Stimulated activated CD4-positive, alpha-beta T cell treated with anti-CD3 and anti-CD28 coated beads, TNF-alpha, amount 100 ng/mL, for 24 hours (primary cell): Measurements from ENCODE around the gene DENND6B.

Experiments used
- DNase-seq, 3 experiments: peaks; one replicate each; pipeline ENCODE4 v3.0.0-alpha.2; 2020; ENCODE audit warnings: low read depth in 3 of 3

DENND6B gene

GRCh38 chr22:50271519-50271970, 55.3 kb downstream of the DENND6B start:
- DNase-seq, result peak in 1 of 3 experiments; percentile 61

GRCh38 chr22:50270666-50271394, 56.0 kb downstream of the DENND6B start:
- DNase-seq, result peak in 1 of 3 experiments; percentile 64

GRCh38 chr22:50269970-50270665, 56.7 kb downstream of the DENND6B start, which contains the start of gene MAPK11:
Gene MAPK11, minus strand, starts transcription at chr22:50270380. Its CDS starts 88 bp downstream, at chr22:50270292.
- peak in 2 of 3 experiments; percentile 49 to 73 for DNase-seq

DNA sequence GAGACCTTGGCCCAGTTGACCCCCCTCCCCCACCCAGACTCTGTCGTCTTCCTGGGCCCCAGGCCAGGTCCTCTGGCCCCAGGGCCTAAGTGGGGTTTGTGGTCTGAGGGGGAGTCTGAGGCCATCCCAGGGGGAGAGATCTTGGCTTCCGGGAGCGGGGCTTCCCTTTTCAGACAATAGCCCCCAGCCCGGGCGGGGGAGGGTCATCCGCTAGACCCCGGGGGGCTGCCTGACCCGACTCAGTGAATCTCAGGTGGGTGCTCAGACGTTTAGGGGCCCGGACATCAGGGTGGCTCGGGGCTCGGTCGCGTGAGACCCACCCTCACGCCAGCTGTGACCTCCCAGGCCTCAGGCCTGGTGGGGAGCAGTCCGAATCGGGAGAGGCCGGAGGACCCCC, 57.2 kb downstream of the DENND6B start:
- DNase-seq, result no peak

DNA sequence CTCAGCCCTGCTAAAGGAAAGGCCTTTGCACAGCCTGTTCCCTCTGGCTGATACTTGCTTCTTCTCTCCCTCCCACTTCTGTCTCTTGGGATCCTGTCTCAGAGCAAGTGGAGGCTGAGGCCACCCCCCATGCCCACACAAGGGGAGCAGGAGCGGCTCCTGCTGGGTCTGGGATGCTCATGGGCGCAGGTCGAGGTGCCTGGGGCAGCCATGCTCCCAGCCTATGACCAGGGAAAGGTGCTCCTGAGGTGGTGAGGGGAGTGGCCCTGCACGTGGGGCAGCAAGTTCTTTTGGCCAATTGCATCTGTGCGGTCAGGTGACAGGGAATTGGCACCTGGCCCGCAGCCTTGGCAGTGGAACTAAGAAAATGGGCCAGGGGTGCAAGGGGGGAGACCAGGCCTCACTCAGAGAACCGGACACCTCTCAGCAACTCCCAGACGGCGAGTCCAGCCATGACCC, 58.1 kb downstream of the DENND6B start:
- DNase-seq, result no peak

GRCh38 chr22:50267591-50268390, 59.0 kb downstream of the DENND6B start:
- peak in 1 of 3 experiments; percentile 61 for DNase-seq

DNA sequence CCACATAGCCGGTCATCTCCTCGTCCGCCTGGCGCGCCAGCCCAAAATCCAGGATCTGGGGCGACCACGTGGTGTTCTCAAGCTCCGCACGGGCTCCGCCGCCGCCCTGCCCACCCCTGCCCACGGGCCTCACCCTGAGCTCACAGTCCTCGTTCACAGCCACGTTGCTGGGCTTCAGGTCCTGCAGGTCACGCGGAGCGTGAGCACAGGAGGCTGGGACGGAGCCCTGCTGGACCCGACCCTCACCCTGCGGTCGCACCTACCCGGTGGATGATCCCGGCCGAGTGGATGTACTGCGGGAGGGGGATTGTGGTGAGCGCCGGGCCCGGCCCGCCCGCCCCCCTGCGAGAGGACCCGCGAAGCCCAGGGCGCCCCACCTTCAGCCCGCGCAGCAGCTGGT, 59.8 kb downstream of the DENND6B start:
- DNase-seq, result no peak

GRCh38 chr22:50264946-50265669, 61.7 kb downstream of the DENND6B start:
- DNase-seq, result no peak

DNA sequence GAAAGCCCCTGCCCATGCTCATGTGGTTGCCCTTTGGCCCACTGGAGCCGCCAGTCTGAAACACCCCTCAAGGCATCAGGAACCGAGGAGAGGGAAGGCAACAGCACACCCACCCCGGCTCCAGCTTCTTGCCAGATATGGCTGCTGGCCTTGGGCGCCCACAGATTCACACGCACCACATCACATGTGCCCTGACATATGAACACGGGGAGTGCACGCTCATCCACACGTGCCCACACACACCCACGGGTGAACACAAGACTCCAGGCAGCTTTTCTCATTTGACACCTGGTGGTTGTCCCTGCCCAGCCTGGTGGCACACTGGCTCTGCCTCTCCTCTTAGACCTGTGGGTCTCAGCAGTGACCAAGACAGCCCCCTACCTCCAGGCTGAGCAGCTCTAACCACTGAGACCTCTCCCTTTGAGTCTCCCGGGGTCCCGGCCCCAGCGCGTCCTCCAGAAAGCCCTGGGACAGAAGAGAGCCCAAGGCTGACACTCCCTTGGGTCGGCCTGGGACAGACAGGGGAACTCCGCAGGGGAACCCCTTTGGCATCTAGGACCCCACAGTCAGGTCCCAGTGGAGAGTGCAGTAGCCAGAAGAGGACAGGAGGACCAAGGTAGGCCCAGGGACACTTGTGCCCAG, 62.6 kb downstream of the DENND6B start:
- DNase-seq, result no peak

DNA sequence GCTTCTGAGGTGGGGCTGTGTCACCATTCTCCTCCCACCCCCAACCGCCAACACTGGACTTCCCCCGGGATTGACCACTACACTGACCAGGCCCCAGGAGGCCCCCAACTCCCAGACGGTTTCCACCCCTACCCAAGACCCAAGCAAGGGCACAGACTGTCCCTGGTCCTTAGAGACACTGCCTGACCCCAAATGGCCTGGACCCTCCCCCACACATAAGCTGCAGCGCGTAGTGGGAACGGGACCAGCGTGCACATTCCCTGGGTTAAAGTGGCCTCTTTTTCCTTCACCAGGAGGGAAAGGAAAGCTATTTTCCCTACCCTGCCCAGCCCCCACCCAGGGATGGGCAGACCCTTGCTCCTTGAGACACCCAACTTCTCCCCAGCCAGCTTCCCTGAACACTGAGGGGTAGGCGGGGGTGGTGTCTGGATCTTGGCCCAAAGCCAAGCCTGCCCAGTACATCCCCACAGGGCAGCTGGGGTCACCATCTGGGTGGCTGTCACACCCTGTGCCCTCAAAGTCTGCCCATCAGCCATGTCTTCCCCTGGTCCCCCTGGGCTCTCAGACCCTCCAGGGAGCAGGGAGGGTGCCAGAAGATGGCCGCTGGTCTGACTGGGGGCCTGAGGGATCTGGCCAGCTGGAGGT, 63.7 kb downstream of the DENND6B start:
- DNase-seq, result no peak

- no peak for DNase-seq
Observed at GRCh38 chr22:50262460-50262911, 64.3 kb downstream of the DENND6B start.

DNA sequence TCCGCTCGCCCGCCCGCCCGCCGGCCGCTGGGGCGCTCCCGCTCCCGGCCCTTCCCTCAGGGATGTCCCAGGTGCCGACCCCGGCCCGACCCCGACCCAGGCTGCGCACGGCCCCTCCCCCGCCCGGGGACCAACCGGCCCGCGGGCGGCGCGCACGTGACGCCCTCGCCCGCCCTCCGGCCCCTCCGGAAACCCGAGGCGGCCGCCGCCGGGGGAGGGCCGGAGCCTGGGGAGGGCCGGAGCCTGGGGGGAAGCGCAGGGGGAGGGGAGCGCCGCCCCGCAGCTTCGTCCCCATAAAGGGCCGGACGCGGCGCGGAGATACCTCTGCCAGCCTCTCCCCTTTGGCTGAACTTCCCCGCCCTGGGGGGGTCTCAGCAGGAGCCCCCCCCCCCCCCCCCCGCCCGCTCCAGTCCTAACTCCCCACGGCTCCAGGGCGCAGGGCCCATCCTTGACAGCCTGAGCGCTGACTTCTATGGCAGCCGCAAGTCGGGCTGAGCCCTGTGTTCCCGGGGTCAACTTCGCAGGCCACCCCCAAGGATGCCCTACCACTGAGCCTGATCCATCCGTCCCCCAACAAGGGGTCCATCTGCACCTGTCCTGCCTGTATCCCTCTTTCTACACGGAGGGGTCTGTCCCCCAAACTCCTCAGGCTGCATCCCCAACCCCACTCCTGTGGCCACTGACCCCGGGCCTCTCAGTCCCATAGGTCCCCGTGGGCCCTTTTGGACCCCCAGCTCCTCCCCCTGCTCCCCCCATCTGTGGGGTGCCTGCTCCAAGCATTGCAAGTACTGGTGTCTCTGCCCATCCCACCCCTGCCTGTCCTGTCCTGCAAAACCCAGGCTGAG, 65.0 kb downstream of the DENND6B start, which contains the start of gene MAPK12:
MAPK12 (minus strand) TSS at position 69 of the 845 bp plus-strand sequence. CDS start 174 bp downstream, outside the sequence.
- DNase-seq, result no peak

GRCh38 chr22:50260801-50261614, 65.8 kb downstream of the DENND6B start:
- DNase-seq, result peak in 1 of 3 experiments; percentile 37

- DNase-seq, result no peak
Observed at GRCh38 chr22:50260434-50260800, 66.4 kb downstream of the DENND6B start.

DNA sequence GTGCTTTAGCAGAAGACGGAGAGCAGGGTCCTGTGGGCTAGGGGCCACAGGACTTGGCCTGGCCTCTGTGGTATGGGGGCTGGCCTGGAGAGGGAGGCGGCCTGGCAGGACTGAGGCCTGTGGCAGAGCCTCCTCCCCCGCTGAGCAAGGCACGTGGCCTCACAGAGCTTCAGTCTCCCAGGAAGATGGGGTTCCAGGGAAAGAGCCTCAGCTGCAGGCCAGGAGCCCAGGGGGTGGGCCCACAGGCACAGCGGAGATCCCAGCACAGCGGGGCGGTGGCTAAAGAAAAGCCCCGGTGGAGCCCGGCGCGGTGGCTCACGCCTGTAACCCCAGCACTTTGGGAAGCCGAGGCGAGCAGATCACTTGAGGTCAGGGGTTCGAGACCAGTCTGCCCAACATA, 67.5 kb downstream of the DENND6B start:
- DNase-seq, result no peak
